SHP77 (cell line): ENCODE results near the gene SELENOH.

ENCODE experiments used
- DNase-seq, 2 experiments: peaks; one replicate each; lab custom pipeline; 2025; lab: John Stamatoyannopoulos, UW

The SELENOH gene

DNA sequence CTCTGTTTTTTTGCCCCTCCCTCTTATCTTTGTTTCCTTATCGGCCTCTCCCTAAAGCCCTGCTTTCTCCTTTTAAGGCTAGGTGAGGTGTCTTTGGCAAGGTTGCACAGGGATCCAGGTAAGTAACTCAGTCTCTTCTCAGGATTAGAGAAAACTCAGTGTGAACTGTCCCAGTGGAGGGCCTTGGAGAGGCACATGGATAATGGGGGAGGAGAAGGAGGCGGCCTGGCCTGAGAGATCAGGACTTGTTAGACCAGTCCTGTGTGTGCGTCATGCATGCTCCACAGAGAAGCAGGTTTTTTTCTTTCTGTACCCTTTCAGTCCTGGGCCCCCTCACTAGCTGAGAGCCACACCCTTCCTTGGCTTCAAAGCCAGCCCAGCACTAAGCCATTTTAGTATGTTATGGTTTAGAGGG, 40.2 kb downstream of the SELENOH start:
- DNase-seq: no peak

DNA sequence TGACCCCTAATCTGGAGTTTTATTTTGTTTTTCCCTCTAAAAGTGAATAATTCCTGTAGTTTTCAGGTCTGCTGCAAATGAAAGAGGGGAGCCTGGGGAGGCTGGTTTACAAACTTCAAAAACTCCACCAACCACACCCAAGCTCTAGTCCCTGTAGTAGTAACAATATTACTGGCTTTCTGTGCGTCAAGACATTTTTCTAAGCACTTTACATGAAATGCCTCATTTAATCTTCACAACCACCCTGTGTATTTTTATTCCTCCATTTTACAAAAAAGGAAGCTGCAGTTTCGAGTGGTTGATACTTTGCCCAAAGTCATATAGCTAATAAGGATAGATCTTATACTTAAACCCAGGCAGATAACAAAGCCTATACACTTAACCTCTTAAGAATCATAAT, 43.8 kb downstream of the SELENOH start:
- DNase-seq: no peak

- no peak for DNase-seq
Measured at GRCh38 chr11:57786436-57786835, 45.1 kb downstream of the SELENOH start.

DNA sequence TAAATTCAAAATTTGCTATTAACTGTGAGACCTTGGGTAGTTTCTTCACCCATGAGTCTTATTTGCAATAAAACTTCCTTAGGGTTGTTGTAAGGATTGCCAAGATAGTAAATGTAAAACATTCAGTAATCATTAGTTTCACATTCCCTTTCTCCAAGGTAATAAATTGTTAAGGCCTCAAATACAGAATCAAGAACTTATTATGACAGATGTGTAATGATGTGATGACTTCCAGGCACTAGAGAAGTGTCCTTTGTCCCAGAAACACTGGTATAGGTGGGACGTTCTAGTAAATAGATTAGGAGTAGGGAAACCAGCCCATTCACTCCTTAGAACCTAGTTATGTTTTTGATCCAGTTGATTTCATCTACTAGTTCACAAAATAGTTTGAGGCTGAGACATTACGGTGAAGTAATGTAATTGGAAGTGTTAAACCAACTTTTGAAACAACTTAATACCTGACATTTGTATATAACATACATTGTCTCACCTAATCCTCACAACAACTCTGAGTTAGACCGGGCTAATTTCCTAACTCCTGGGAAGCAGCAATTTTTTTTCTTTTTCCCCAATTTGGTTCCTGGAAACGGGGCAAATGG, 45.8 kb downstream of the SELENOH start:
- no peak for DNase-seq

DNA sequence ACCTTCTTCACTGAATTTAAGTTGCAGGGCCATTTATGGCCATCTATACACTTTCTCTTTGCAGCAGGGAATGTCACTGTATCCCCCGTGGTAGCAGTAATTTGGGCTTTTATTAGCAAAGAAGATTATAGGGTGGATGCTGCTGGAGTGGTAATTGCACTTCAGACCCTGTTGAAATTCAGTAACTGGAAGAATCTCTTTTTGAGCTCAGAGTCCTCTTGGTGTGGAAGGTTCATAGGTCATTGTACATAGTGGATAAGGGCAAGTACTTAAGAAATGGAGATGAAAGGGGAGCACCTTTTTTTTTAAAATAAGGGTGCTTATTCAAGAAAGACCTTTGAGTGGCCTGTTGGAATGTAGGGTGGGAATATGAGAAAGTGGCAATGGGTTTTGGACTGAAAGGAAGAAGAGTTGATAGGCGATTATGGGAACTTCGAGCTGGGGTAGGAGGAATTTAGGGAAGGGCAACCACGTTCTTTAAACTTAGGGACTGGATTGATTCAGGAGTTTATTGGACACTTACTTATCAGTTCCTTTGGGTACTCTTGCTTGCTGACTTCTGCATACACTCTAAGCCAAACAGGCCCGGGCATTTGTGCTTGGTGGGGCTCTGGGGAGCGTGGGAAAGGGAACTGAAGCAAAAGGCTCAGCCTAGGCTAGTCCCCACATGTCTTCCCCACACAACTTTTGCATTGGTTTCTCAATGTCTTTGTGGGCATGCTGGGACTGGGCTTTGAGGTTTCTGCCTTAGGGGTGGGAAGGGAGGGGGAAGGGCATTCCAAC, 46.8 kb downstream of the SELENOH start:
- no peak for DNase-seq

DNA sequence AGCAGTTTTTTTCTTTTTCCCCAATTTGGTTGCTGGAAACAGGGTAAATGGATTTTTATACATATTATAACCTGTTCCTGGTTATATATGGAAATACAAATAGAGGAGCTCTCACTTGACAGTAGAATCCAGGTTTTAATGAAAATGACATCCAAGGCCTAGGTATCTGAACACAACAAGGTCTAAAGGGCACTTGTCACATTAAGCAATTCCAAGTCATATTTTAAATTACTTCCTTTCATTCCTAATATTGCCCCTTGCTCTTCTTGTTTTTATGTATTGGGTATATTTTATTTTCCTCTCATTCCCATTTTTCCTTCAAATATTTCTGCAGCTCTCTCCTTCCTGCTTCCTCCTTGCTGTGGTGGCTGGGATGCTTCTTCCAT, 47.4 kb downstream of the SELENOH start:
- DNase-seq: no peak

DNA sequence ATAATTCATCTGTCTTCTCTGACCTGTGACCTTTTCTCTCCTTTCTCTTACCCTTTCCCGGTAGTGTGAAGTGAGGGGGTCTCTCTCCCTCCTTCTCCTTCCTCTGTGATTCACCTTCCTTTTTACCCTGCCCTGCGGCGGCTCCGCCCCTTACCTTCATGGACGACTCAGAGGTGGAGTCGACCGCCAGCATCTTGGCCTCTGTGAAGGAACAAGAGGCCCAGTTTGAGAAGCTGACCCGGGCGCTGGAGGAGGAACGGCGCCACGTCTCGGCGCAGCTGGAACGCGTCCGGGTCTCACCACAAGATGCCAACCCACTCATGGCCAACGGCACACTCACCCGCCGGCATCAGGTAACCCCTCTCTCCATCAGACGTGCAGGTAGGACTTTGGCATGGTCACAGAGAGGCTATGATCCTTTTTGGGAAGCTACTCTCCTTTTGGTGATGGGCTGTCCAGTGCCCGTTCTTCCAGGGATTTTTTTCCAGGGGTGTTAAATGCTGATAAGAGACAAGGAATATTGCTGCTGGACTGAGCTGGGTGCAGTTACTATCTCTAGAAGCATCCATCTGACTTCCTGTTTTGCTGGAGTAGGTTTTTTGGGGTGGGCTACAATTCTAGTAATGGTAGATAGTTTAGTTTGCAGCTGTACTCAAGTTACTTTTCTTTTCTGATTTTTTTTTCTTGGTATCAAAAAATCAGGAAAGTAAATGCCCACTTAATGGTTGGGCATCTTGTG, 50.2 kb downstream of the SELENOH start:
- no peak for DNase-seq

- DNase-seq: no peak
Measured at GRCh38 chr11:57792060-57792541, 50.8 kb downstream of the SELENOH start.

DNA sequence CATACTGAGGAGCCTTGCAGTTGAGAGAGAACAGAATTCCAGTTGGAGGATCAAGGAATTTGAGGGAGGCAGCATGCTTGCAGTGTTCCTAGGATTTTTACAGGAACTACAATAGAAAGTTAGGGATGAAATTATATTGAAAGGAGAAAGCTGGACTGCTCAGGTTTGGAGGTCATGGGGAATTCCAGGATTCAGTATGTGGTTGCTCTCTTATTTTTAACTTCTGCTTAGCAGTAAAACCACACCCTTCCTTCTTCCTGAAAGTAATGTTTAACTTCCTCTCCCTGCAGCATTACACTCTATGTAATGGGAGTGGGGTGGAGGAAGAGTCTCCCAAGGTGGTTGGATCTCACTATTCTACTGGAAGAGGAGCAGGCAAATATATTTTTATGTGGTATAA, 51.6 kb downstream of the SELENOH start:
- no peak for DNase-seq
